HG02981 (cell line): ENCODE data around the gene INPP4B.
A peak's percentile ranks its signal among the peaks of the same experiment; 100 is the strongest.
"Not testable (repeated sequence)": the region's sequence is repeated elsewhere in the genome, so short reads cannot be mapped to it uniquely, and the experiment has no call there.

Experiments used
- ATAC-seq: cut with Tn5 transposase; IDR thresholded peaks from one replicate; pipeline ENCODE4 v1.9.1; 2021; ENCODE audit warnings: mild to moderate bottlenecking, moderate library complexity; ENCODE audit not compliant: unreplicated experiment

INPP4B gene

DNA sequence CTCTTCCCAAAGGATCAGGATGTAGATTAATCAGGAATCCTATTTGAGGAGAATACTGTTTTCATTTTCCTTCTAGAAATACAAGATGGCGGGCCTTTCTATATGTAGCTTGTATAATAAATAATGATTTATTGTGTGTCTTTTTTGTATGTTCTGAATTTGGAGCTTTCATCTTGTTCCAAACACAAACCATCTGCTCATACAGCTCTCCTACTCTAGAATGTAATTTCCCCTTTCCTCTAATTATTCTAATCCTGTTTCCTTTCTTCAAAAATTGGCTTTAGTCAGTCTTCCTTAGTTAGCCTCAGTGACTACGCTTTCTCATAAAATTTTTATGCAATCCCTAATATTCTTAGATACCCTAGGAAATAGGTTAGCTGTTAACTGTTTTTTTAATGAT lies 422.2 kb downstream of the INPP4B start:
- no peak for ATAC-seq

DNA sequence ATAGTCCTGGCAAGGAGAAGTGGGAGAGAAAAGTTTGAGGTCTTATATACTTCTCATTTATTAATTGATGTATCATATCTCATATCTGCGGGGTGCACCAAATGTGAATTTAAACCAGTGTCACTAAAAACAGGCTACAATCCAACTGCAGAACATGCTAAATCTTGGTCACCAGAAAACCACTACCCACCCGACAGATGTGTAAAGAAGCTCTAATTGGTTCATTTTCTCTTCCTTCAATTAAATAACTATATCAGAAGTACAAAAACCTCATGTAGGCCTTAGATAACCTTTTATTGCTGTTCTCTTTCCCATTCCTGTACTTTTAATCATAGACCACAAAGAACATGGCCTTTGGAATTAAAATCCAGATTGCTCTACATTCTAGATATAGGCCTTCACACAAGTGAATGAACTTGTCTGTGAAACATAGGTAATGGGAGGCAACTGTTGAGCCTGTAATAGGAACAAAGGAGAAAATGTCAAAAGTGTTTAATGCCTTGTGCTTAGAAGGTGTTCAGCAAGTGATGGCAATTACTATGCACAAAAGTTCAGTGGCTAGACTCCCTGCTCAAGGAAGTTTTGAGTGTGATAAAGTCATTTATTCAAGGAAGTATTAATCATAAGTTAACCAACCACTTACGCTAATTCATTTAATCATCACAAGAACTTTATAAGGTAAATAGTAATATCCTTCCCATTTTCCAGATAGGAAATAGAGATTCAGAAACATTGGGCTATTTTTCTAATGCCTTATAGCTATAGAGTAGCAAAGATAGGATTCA lies 425.6 kb downstream of the INPP4B start:
- ATAC-seq = no peak

DNA sequence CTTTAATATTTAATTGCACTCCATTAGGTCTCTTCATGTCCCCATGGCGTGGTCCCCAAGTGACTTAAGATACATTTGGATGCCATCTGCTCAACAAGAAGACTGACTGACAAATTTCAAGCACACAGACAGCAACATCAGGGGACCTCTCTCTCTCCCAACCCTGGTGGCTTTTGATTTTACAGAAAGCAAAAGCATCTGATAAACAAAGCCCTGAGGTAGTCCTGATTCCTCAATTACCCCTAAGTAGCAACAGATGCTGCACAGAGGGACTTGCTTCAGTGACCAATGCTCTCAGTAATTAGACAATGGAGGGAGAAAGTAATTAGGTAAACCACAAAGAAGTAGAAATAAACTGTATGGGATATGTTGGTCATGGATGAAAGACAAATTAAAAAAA lies 426.4 kb downstream of the INPP4B start:
- ATAC-seq = no peak

GRCh38 chr4:142418697-142419096 lies 427.4 kb downstream of the INPP4B start:
- no peak for ATAC-seq

- ATAC-seq = no peak
These were observed 429.3 kb downstream of the INPP4B start for GRCh38 chr4:142416711-142417275.

DNA sequence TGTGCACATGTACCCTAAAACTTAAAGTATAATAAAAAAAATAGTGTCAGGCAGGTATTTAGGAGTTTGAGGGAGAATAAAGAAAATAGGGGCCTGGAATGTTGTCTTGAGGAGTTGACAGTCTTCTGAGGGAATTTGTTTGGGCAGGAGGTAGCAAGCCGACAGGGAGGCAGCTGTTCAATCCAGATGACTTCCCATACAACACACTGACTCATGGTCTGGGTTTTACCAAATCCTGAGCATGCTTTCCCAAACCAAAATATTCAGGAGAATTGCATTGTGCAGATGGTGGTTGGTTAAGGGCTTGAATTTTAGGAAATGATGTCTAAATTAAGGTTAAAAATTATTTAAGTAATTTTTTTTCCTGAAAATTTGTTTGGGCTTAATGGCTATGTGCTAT lies 430.0 kb downstream of the INPP4B start:
- no peak for ATAC-seq

DNA sequence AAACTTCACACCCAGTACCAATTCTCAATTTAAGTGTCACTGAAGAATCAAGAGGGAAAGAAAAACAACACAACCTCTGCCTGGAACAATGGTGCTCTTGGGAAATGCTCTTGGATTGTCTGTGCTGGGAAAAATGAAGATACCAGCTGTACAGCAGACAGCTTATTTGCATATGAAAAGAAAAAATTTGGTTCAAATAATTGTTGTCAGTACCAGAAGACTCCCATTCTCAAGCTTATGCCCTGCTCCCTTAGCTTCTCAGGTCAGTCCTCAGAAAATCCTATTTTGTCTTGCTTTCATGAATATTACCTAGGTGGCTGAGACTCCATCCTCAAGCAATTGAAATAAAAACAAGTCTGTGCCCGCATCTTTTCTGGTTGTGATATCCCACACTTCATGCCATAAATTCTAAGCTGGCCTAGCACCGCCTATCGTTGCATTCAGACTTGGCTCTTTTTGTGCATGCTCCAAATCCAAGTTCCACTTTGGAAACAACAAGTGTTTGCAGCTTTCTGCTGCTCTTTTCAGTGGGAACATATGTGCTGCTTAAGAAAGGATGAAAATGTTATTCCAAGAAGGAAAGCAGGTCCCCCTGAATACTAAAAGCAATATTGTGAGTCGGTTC lies 431.6 kb downstream of the INPP4B start:
- no peak for ATAC-seq

GRCh38 chr4:142413485-142413884 lies 432.6 kb downstream of the INPP4B start:
- ATAC-seq = no peak

DNA sequence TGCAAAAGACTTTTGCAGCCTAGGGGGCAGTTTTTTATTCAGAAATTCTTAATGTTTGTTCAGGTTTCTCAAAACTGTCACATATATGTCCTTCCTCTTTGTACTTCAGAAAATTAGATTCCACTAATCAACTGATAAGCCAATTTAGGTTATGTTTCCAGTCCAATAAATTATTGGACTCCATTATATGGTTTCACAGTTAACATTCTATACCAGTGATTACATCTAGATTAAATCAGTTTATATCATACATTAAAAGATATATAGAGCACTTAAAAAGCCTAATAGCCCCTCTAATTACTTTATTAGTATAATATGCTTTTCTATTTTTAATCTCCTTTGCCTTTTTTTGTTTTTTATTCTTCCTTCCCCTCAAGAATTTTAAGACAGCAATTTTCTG lies 434.1 kb downstream of the INPP4B start:
- ATAC-seq = no peak

DNA sequence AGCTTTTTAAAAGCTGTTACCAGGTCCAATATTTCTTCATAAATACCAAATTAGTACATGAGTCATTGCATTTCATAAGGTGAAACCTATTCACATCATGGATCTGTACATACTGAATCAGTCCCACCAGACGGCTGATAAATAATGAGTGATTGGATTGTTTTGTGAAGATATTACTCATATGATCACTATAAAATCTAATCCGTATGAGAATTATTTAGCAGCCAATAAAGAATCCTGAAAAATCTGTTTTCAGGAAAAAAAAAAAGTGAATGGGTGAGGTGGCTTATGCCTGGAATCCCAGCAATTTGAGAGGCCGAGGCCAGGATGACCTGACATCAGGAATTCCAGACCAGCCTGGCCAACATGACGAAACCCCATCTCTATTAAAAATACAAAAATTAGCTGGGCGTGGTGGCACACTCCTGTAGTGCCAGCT lies 438.1 kb downstream of the INPP4B start:
- ATAC-seq = no peak

DNA sequence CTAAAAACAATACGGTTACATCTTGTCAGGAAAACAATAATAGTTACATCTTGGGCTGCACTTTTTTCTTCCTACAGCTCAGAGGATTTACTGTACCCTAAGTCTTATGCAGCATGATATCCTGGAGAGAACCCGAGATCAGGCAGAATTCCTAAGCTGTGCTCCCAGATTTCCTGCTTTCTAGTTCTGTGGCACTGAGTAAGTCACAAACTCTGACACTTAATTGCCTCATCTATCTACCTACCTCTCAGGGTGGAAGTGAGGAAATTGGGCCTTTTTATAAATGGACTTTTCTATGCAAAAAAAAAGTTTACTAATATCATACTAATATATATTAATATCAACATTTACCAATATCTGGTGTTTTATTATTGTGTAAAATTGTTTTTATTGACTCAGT lies 438.5 kb downstream of the INPP4B start:
- ATAC-seq = no peak

- no peak for ATAC-seq
These were observed 439.1 kb downstream of the INPP4B start for GRCh38 chr4:142406917-142407501.

DNA sequence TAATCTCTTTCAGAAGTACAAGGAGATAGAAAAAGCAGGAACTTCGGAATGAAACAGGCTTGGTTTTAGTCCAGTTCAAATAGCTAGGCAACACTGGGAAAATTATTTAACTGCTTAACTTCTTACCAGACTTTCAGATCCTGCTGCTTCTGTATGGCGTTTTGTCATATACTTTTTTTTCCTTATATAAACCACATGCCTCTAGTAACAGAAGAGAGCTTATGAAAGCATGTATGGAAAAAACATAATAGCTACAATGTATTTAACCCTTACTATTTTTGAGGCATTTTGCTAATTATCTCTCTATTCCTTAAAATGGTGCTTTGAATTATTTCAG lies 439.6 kb downstream of the INPP4B start:
- no peak for ATAC-seq

DNA sequence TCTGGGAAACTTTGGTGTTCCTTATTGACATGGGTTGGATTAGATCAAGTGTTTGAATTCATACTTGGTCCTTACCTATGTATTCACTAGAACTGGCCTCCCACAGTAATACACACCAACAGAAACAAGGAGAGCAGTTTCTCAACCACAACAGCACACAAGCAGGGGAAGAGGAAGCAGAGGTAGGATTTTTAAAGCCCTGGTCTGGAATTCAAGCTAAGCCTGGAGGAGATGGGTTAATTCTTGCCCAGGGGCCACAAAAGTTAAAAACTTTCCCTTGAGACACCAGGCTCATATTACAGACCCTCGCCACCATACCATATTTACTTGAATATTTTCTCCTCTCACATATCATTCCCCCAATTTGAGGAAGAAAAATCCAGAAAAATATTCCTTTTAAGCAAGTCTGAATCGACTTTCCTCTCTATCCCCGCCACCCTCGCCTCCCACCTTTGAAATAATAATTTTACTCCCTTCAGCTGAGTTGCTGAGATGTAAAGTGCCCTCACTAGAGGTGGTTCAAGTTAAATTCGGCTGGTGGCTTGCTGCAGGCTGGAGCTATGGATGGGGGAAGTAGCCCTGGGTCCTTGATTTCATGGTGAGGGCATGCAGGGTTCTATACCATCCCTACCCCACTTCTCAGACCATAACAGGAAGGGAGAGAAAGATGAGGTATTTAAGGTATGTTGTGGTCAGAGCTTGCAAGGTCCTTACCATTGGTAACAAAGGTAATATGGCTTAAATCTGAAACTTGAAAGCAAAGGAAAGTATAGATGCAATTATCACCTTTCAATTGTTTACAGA lies 440.2 kb downstream of the INPP4B start:
- peak; percentile 23 for ATAC-seq

DNA sequence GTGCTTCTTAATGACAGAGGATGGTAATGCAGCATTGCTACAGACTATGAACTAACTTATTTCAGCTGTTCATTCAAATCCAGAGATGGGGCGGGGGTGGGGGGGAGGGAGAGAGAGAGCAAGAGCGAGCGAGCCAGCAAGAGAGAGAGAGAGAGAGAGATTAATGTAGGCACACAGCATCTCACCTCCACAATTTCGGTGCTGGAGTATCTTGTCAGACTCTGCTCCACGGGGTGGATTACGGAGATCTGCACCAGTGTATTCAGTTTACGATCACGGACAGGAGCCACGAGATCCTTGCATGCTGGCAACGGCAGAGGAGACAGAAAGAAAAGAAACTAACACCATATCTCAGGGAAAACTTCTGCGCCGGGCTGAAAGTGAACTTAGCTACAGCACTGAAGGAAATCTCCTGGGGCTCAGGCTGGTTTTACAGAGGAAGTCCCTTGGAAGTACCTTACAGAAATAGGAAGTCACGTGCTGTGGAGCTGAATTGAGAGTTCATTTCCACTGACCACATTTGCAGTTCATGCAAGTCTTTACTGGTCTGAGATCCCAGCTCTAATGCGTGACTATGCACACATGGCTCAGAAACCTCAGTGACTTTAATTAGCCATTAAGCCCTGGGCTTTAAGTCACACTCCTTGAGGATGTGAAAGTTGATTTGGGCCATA lies 440.9 kb downstream of the INPP4B start:
- ATAC-seq = peak; percentile 48

- no peak for ATAC-seq
These were observed 441.9 kb downstream of the INPP4B start for GRCh38 chr4:142404191-142404611.

DNA sequence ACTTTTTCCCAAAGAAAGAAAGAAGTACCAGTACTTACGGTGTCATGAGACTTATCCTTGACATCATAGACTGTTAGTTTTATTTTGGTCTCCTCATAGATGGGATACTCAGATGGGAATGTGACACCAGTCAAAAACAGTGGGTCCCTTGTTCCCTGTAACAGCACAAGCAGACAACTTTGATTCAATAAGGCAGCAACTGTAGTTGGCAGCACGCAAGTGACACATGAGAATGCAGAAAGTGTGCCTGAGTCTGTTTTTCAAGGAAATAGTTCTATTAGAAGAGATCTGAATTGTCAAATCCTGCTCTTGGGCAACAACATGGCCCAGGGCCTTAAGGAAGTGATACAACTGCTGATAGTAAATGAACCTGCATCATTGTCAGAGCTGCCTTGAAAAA lies 443.2 kb downstream of the INPP4B start:
- no peak for ATAC-seq

DNA sequence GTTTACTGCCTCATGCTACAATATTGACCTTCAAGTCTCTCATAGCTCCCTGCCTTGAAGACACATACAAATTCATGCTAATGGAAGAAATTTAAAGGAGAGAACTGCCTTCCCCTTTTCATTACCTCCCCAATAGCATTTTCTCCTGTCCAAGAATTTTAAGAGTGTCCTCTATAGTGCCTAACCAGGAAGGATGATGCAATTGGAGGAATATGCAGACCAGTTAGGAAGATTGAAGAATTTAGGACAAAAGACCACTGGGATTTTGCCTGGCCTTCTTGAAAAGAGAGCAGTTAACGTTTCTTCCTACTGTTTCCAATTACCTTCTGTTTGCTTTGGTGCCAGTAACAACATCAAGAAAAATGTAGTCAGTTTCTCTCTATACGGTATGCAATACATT lies 443.9 kb downstream of the INPP4B start:
- ATAC-seq = no peak

GRCh38 chr4:142397364-142397991 lies 448.6 kb downstream of the INPP4B start:
- not testable (repeated sequence) for ATAC-seq

- no peak for ATAC-seq
These were observed 449.8 kb downstream of the INPP4B start for GRCh38 chr4:142396279-142396678.
